Measurements from ENCODE around the gene ZRANB2. TPM values are rescaled to one million over a fixed set of nuclear protein-coding genes. Genes with fewer than 3 reads are reported as not detected.
A peak's percentile ranks its signal among the peaks of the same experiment; 100 is the strongest.

Gene ZRANB2
- total and polyA plus RNA-seq, 7 donors: 18.5 to 119 (median 63.4) TPM

DNA sequence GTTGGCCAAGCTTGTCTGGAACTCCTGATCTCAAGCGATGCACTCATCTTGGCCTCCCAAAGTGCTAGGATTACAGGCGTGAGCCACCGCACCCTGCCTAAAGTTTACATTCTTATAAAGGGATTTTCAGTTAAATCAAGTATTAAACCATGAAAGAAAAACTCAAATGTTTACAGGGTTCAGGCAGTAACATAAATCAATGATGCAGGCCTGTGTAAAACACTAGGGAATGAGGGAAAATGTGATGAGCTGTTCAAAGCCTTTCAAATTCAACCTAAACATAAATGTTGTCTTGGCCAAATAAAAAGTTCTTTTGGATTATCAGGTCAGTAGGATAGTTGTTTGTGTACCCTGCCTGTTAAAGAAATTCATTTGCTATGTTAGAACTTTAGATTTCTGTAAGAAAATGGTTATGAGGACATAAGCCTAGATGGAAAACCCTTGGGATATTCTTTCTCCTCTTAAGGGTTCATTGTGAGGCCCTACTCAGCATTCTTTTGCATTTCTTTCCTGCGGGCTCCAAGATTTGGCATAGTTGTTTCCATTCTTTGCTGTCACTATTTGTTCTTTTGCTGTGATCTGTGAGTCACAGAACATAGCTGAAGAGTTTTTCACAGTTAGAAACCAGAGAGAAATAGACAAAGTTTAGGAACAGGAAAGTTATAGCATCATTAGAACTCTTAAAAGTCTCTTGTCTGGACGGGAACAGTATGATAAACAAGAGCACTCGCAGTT, 8.9 kb upstream of the ZRANB2 start:
- Histone ChIP-seq H3K4me3 (no peak overlapping the region), H3K36me3 (no peaks in the 10 kb centered on the region), H3K27ac (peak overlapping the region; percentile 18 to 87 (median 52)), H3K27me3 (no peaks in the 10 kb centered on the region), H3K9me3 (no peaks in the 10 kb centered on the region), H3K4me1 (peaks cover 0 to 14% (median 10%) of the 10 kb centered on the region in 4 donors)
- intact Hi-C loops (cut with DNase I): no loop called here
- 62 to 66% methylated on average over 6 of the region's 6 CpGs for WGBS, 2 donors
- no peak for DNase-seq
- no peak for TF ChIP-seq EP300 (IDR thresholded peaks at IDR 0.05)
- TF ChIP-seq POLR2AphosphoS5 (IDR thresholded peaks at IDR 0.05): peak in 1 of 4 donors; percentile 7
- no peak for TF ChIP-seq POLR2A (IDR thresholded peaks at IDR 0.05)

DNA sequence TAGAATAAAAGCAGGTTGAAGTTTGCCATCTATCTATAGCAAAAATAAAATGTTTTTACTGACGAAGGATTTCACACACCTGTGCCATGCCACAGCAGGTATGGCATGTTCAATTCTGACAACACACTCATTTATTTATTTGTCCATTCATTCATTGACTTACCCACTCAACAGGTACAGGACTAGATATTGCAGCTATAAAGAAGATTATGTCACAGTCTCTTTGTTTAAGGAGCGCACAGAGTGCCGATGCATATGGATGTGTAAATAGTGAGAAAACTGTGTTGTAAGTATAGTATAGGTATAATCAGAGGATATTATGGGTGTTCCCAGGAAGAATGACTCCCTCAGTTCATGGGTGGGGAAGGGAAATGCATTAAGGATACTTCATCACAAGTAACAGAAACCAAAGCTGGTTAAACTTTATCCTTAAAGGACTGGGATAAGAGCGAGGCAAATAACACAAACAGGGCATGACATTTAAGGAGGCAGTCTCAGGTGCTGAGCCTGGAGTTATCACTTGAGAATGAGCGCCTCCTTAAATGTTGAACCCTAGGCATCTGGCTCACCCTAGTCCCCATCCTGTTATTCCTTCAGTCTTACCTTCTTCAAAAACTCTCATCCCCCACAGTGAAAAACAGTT, 7.9 kb upstream of the ZRANB2 start:
- TF ChIP-seq, protein P1, sequence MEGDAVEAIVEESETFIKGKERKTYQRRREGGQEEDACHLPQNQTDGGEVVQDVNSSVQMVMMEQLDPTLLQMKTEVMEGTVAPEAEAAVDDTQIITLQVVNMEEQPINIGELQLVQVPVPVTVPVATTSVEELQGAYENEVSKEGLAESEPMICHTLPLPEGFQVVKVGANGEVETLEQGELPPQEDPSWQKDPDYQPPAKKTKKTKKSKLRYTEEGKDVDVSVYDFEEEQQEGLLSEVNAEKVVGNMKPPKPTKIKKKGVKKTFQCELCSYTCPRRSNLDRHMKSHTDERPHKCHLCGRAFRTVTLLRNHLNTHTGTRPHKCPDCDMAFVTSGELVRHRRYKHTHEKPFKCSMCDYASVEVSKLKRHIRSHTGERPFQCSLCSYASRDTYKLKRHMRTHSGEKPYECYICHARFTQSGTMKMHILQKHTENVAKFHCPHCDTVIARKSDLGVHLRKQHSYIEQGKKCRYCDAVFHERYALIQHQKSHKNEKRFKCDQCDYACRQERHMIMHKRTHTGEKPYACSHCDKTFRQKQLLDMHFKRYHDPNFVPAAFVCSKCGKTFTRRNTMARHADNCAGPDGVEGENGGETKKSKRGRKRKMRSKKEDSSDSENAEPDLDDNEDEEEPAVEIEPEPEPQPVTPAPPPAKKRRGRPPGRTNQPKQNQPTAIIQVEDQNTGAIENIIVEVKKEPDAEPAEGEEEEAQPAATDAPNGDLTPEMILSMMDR (IDR thresholded peaks at IDR 0.05): no peak
- no peak for TF ChIP-seq EP300 (IDR thresholded peaks at IDR 0.05)
- TF ChIP-seq POLR2A (IDR thresholded peaks at IDR 0.05): no peak
- no peak for TF ChIP-seq POLR2AphosphoS5 (IDR thresholded peaks at IDR 0.05)
- intact Hi-C loops (cut with DNase I): no loop called here
- H3K4me1 ChIP-seq: peaks cover 0 to 14% (median 10%) of the 10 kb centered on the region in 4 donors
- no peaks in the 10 kb centered on the region for H3K27me3 ChIP-seq
- no peaks in the 10 kb centered on the region for H3K36me3 ChIP-seq
- H3K4me3 ChIP-seq: no peak overlapping the region
- H3K9me3 ChIP-seq: no peaks in the 10 kb centered on the region
- WGBS, 2 donors: 16 to 68% methylated on average over 5 of the region's 5 CpGs
- peak overlapping the region in 3 of 4 donors; percentile 45 to 87 (median 60) for H3K27ac ChIP-seq
- no peak for DNase-seq

DNA sequence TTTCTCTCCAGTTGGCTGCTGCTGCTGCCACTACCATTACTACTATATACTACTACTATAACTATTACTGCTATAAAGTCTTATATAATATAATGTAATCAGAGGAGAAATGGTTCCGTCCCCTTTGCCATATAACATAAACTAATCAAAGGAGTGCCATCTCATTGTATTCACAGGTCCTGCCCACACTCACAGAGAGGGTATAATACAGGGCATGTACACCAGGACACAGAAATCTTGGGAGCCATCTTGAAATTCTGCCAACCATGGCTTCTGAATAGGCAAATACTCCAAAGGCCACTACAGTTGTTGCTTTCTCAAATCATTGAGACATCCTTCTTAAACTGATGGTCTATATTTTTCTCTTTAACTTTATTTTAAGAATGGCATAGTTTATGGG, 6.9 kb upstream of the ZRANB2 start:
- no peaks in the 10 kb centered on the region for H3K36me3 ChIP-seq
- peaks cover 0 to 14% (median 10%) of the 10 kb centered on the region in 4 donors for H3K4me1 ChIP-seq
- no peak for DNase-seq
- 30 to 61% methylated on average over 1 of the region's 1 CpG for WGBS, 2 donors
- no peak overlapping the region for H3K27ac ChIP-seq
- H3K4me3 ChIP-seq: no peak overlapping the region
- H3K9me3 ChIP-seq: no peaks in the 10 kb centered on the region
- TF ChIP-seq, protein P1 (IDR thresholded peaks at IDR 0.05): no peak
- TF ChIP-seq EP300 (IDR thresholded peaks at IDR 0.05): no peak
- no peak for TF ChIP-seq POLR2A (IDR thresholded peaks at IDR 0.05)
- TF ChIP-seq POLR2AphosphoS5 (IDR thresholded peaks at IDR 0.05): no peak
- H3K27me3 ChIP-seq: no peaks in the 10 kb centered on the region
- intact Hi-C loops (cut with DNase I): no loop called here

DNA sequence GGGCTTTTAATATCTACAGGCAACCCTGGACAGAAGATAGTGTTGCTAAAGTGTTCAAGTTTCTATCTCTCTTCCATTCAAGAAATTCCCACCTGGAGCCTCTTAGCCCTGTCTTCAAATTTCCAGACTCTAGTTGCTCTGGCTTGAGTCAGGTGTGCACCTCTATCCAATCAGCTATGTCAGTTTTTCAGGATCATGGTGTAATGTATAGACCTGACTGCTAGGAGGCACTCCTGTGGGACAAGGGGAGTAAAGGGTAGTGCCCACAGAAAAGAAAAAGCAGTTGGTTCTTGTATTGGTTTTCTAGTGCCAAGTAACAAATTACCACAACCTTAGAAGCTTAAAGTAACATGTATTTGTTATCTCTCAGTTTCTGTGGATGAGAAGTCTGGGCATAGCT, 6.2 kb upstream of the ZRANB2 start:
- H3K4me3 ChIP-seq: no peak overlapping the region
- intact Hi-C loops (cut with DNase I): no loop called here
- no peak overlapping the region for H3K27ac ChIP-seq
- H3K36me3 ChIP-seq: no peaks in the 10 kb centered on the region
- no peaks in the 10 kb centered on the region for H3K27me3 ChIP-seq
- peaks cover 0 to 14% (median 10%) of the 10 kb centered on the region in 4 donors for H3K4me1 ChIP-seq
- no peak for DNase-seq
- no peaks in the 10 kb centered on the region for H3K9me3 ChIP-seq
- TF ChIP-seq EP300 (IDR thresholded peaks at IDR 0.05) (no peak), POLR2AphosphoS5 (IDR thresholded peaks at IDR 0.05) (no peak), POLR2A (IDR thresholded peaks at IDR 0.05) (no peak)
- TF ChIP-seq, protein P1 (IDR thresholded peaks at IDR 0.05): no peak

DNA sequence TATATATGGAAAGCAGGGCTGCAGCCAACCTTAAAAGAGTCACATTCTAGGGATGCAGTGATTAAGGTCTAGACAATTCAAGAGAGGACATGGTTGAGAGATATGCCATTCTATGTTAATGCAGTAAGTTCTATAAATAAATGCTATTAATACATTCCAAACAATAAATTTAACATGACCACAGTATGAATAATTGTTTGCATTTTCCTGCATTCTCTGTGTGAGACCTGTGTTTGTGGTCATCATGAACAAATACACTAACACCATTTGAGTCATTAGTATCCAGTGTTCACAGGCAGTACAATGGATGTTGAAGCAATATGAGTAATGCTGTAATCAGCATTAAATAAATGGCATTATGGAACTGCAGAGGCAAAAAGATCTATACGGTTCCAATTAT, 5.5 kb upstream of the ZRANB2 start:
- H3K36me3 ChIP-seq: no peaks in the 10 kb centered on the region
- no peak overlapping the region for H3K4me3 ChIP-seq
- no peak overlapping the region for H3K27ac ChIP-seq
- H3K27me3 ChIP-seq: no peaks in the 10 kb centered on the region
- TF ChIP-seq EP300 (IDR thresholded peaks at IDR 0.05) (no peak), POLR2A (IDR thresholded peaks at IDR 0.05) (no peak), POLR2AphosphoS5 (IDR thresholded peaks at IDR 0.05) (no peak)
- TF ChIP-seq, protein P1 (IDR thresholded peaks at IDR 0.05): no peak
- DNase-seq: no peak
- no peaks in the 10 kb centered on the region for H3K9me3 ChIP-seq
- intact Hi-C loops (cut with DNase I): no loop called here
- WGBS, 2 donors: 89 to 90% methylated on average over 1 of the region's 1 CpG
- H3K4me1 ChIP-seq: peaks cover 0 to 20% (median 13%) of the 10 kb centered on the region in 4 donors

Measured in sigmoid colon (tissue), 7 donors.